ENCODE data around the gene KLK4.
"Not testable (repeated sequence)": the region's sequence is repeated elsewhere in the genome, so short reads cannot be mapped to it uniquely, and the experiment has no call there.

Gene KLK4

DNA sequence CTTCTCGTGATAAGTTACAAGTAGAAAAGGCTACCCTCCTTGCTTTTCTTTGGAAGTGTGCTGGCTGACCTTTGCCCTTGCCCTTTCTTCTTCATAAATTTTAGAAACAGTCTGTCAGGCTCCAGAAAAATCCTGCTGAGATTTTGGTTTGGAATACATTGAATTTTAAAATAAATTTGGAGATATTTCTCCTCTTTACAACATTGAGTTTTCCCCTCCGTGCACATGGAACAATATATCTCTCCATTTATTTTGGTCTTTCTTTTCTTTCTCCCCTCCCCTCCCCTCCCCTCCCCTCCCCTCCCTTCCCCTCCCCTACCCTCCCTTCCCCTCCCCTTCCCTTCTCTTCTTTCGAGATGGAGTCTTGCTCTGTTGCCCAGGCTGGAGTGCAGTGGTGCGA is 8.6 kb downstream of the KLK4 start:
- no peak for TF ChIP-seq POLR2A (IDR thresholded peaks at IDR 0.05; ENCODE audit: low read depth, low read length)
- DNase-seq (ENCODE audit: insufficient read length, low spot score) (no peak), FAIRE-seq (no peak)

DNA sequence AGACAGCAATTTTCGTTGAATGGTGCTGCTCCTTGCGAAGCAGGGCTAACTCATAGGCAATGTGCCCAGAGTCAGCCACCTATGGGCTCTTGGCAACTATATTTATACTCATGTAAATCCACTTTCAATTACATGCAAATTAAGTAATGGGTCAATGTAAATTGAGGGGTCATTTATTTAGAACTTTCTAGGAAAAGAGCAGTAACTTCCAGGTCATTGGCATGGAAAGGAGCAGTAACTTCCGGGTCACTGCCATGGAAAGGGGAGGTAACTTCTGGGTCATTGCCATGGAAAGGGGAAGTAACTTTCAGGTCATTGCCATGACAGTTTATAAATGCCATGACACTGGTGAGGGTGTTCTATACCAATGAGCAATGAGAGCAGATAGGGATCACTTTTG is 11.6 kb downstream of the KLK4 start:
- FAIRE-seq (no peak), DNase-seq (ENCODE audit: insufficient read length, low spot score) (no peak)
- TF ChIP-seq POLR2A (IDR thresholded peaks at IDR 0.05; ENCODE audit: low read depth, low read length) = no peak

DNA sequence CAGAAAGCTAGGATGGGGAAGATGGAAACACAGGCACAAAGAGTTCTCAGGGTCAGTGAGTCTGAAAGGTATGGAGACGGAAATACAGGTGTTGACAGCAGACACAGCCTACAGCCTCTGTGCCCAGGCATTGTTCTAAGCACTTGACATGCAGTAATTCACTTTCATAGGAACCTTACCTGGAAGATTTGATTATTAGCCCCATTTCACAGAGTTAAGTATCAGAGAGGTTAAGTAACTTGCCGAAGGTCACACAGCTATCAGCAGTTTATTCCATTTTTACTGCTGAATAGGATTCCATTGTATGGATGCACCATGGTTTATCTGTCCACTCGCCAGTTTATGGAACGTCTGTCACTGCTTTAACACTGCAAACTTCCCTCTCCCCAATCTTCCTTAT is 13.2 kb downstream of the KLK4 start:
- FAIRE-seq = no peak

DNA sequence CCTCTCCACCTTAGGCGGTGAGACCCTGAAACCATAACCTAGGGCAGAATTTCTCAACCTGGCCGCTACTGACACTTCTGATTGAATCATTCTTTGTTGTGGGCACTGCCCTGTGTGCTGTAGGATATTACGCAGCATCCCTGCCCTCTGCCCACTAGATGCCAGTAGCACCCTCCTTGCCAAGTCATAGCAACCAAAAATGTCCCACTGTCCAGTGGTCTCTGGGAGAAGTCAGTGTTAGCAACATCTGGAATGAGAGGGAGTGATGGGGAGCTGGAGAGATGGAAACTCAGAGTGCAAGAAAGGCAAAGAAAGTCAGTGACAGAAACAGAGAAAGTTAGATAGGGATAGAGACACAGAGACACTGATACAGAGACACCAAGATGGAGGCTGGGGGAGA is 13.6 kb downstream of the KLK4 start:
- TF ChIP-seq POLR2A (IDR thresholded peaks at IDR 0.05; ENCODE audit: low read depth, low read length) = no peak
- no peak for DNase-seq (ENCODE audit: insufficient read length, low spot score)
- FAIRE-seq = no peak

More for the DNA sequence above, 13.2 kb downstream of the KLK4 start:
- TF ChIP-seq POLR2A (IDR thresholded peaks at IDR 0.05; ENCODE audit: low read depth, low read length) = no peak
- no peak for DNase-seq (ENCODE audit: insufficient read length, low spot score)

DNA sequence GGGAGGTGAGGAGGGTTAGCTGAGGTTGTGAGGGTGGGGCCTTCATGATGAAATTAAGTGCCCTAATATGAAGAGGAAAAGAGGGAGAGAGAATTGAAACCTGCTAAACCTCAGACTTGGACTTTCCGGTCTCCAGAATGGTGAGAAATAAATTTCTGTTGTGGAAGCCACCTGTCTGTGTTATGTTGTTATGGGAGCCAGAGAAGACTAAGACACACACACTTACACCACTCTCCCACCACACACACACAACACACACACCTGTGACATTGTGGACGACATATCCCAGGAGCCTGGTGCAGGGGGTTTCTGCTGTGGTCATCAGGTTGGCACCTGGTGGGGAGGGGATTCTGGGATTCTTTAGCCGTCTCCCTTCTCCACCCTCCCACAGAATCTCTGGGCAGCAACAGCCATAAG is 14.0 kb downstream of the KLK4 start:
- FAIRE-seq (no peak), DNase-seq (ENCODE audit: insufficient read length, low spot score) (no peak)
- TF ChIP-seq POLR2A (IDR thresholded peaks at IDR 0.05; ENCODE audit: low read depth, low read length) = no peak

DNA sequence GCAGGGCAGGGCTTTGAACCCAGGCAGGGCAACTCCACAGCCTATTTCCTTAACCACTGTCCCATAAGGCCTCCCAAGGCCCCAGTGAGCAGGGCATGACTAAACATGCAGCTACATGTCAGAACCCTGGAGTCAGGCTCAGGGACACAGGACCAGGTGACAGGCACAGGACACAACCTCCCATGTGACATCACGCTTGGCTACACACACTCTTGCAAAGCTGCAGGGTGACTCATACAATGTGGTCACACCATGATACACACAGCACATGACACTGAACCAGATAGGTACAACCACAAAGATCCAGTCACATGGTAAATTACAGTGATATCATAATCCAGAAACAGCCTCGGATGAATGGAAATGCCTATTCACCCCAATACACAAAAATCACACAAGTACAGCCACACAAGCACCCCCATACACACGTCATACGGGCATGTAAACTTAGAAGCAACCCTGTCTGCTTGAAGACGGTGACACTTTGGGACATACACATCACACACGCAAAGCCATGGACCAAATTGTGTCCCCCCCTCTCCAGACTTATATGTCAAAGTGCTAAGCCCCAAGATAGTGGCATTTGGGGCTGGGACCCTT is 14.5 kb downstream of the KLK4 start:
- TF ChIP-seq POLR2A (IDR thresholded peaks at IDR 0.05; ENCODE audit: low read depth, low read length) = no peak
- FAIRE-seq = no peak
- no peak for DNase-seq (ENCODE audit: insufficient read length, low spot score)

DNA sequence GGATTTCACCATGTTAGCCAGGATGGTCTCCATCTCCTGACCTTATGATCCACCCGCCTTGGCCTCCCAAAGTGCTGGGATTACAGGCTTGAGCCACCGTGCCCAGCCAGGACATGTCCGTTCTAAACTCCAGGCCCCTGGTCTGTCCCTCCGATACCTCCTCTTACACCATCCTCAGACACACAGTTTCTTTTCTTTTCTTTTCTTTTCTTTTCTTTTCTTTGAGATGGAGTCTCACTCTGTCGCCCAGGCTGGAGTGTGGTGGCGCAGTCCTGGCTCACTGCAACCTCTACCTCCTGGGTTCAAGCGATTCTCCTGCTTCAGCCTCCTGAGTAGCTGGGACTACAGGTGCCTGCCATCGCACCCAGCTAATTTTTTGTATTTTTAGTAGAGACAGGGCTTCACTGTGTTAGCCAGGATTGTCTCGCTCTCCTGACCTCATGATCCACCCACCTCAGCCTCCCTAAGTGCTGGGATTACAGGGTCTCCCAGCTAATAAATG is 15.1 kb downstream of the KLK4 start:
- not testable (repeated sequence) for FAIRE-seq; DNase-seq (ENCODE audit: insufficient read length, low spot score)

DNA sequence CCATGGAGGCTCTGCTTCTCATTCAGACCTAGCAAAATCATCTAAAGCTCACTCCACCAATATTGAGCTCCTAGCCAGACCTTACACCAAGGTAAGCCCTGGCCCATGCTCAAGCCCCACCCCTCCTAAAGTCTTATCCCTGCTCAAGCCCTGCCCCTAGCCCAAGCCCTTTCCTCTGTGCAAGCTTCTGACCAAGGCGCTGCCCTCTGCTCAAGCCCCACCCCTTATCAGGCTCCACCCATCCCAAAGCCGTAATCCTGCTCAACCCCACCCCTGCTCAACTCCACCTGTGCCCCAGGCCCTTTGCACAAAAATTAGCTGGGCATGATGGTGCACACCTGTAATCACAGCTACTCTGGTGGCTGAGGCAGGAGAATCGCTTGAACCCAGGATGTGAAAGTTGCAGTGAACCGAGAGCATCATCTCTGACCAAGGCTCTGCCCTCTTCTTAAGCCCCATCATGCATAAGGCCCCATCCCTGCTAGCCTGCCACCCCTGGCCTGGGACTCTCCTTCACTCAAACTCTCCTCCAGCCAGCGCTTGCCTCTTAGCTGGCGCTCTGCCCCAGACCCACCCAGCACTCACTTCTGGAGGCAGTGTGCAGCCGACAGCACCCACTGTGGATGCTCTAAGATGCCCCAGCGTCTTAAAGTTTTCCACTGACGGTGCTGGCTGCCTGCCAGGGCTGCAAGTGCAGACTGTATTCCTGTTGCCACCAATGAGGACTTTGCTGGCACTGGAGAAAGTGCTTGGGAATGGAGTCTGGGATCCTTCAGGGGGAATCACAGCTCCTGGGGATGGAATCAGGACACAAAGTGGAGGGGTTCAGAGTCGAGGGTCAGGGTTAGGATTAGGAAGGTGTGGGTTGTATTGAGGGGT is 16.5 kb downstream of the KLK4 start:
- FAIRE-seq = no peak
- no peak for TF ChIP-seq POLR2A (IDR thresholded peaks at IDR 0.05; ENCODE audit: low read depth, low read length)
- DNase-seq (ENCODE audit: insufficient read length, low spot score) = no peak

DNA sequence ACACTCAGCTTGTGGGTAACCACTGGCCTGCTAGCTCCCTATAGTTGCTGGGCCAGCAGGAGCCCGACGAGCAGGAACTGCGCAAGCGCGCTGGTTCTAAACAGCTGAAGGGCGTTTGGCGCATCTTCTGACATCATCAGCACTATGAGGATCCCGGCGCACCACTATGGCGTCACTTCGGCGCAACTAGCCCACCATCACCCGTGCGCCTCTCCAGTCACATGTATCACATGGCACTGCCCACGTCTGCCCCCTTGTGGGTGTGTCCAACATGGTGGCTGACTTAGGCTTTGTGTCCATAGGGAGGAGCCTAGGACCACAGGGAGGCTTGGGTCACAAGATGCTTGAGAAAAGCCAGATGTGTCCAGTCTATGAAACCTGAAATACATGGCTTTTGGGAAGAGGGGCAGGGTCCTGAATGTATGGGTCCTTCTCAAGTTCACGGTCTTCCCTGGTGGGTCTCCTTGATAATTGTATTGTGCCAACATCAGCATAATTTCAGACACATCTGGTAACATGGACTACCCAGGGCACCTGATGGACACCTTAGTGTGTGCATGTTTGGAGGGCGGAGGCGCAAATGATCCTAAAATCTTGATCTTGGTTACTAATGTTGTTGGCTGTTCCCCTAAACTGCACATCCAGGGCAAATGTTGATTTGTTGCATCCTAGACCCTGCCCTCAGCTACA is 18.0 kb downstream of the KLK4 start:
- no peak for FAIRE-seq
- no peak for TF ChIP-seq POLR2A (IDR thresholded peaks at IDR 0.05; ENCODE audit: low read depth, low read length)
- DNase-seq (ENCODE audit: insufficient read length, low spot score) = no peak

DNA sequence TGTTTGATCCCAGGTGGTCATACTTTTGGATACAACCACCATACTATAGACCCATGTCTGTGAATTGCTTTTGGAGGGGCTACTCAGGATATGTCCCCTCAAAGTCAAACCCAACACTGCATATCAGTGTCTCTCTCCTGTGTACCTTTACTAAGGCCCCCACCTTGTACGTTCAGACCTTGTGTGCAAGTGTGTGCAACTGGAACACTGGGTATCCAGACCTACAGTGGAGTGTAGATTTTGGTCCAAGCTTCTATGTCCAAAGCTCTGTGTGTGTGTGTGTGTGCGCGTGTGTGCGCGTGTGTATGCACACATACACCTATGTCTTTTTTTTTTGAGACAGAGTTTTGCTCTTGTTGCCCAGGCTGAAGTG is 20.0 kb downstream of the KLK4 start:
- DNase-seq (ENCODE audit: insufficient read length, low spot score) (no peak), FAIRE-seq (no peak)
- TF ChIP-seq POLR2A (IDR thresholded peaks at IDR 0.05; ENCODE audit: low read depth, low read length) = no peak

DNA sequence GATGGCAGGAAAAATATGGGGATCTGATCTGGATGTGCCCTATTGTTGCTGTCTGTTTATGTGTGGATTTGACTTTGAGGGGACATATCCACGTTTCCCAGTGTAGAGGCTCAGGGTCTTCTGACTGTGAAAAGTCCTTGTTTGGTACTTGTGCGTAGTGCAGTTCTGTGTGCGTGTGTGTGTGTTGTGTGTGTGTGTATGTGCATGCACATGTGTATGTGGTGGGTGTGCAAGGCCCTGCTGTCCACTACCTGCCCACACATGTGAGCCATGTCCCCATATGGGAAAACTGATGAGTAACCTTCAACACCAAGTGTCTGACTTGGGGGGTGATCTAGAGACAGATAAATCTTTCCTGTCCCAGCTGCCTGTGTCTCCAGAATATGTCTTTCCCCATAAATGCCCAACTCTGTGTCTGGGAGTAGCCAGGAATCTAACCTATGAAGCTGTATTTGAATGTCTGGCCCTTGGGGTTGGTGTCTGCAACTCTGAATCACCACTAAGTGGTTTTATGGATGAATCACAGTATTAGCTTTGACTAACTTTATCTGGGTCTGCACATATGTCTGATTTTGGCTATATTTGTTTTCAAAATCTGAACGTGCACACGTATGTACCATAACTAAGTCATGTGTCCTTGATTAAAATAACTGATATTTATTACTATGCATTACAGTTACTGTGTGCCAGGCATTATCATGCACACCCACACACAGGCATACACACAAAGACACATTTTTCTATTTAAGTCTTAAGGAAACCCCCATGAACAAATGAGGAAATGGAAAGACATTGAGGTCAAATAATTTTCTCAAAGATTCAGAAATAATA is 20.6 kb downstream of the KLK4 start:
- peak; percentile 45 for DNase-seq (ENCODE audit: insufficient read length, low spot score)
- no peak for TF ChIP-seq POLR2A (IDR thresholded peaks at IDR 0.05; ENCODE audit: low read depth, low read length)
- no peak for FAIRE-seq

DNA sequence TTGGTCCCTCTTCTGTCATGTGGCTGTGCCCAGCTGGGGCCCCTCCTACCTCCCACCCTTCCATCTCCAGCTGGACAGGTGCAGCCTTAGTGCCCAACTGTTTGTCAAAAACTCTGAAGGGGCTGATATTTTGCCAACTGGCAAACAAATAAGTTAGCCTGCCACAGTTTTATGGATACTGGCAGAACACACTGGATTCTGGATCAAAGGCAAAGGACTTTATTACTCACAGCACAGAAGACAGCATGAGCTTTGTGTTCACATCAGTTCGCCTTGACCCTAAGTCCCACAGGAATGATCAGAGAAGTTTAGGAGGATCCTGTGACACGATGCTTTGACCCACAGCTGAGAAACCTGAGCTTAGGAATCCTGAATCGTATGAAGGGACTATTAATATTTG is 21.6 kb downstream of the KLK4 start:
- DNase-seq (ENCODE audit: insufficient read length, low spot score) (no peak), FAIRE-seq (no peak)
- no peak for TF ChIP-seq POLR2A (IDR thresholded peaks at IDR 0.05; ENCODE audit: low read depth, low read length)

DNA sequence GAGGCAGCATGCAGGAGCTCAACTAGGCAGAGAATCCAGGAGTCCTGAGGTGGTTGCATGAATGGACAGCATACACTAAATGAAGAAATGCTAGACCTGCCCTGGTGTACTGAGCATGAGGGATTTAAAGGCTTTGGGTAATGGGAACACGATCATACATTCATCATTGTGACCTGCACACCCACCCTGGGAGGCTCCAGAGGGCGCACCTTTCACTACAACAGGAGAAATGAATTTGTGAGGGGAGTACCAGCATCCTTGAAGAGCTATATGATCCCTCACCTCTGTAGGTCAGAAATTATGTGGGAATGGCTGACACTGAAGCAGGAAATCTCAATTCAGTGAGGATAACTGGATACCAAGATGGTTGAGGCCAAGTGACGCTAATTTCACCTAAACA is 29.0 kb downstream of the KLK4 start:
- TF ChIP-seq POLR2A (IDR thresholded peaks at IDR 0.05; ENCODE audit: low read depth, low read length) = no peak
- DNase-seq (ENCODE audit: insufficient read length, low spot score) = no peak
- no peak for FAIRE-seq

DNA sequence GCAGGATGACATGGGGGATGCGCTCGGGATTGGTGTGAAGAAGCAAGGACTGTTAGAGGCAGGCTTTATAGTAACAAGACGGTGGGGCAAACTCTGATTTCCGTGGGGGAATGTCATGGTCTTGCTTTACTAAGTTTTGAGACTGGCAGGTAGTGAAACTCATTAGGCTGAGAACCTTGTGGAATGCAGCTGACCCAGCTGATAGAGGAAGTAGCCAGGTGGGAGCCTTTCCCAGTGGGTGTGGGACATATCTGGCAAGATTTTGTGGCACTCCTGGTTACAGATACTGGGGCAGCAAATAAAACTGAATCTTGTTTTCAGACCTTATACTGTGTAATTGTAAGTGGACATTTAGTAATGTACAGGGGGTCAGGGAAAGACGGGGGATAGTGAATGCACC is 31.0 kb downstream of the KLK4 start:
- no peak for TF ChIP-seq POLR2A (IDR thresholded peaks at IDR 0.05; ENCODE audit: low read depth, low read length)
- DNase-seq (ENCODE audit: insufficient read length, low spot score) = no peak
- no peak for FAIRE-seq
